GM12892 (cell line): ENCODE data around the gene ST7L.

ENCODE experiments used
- POLR2A ChIP-seq: IDR thresholded peaks from 2 replicates; pipeline ENCODE4 v1.6.1; 2011; ENCODE audit warnings: low read depth, low read length, control low read depth
- POLR2AphosphoS5 ChIP-seq: IDR thresholded peaks from 2 replicates; pipeline ENCODE4 v1.6.1; 2011; ENCODE audit warnings: low read depth, low read length, control low read depth
- TAF1 ChIP-seq: IDR thresholded peaks from 2 replicates; pipeline ENCODE4 v1.6.1; 2011; ENCODE audit warnings: low read depth, mild to moderate bottlenecking, control low read depth, low read length, borderline replicate concordance

- TF ChIP-seq POLR2AphosphoS5 (no peak), POLR2A (no peak), TAF1 (no peak)
These were observed 72.9 kb downstream of the ST7L start for GRCh38 chr1:112546076-112546475.
